ENCODE measurements around the gene LZTFL1.

Gene LZTFL1, protein sequence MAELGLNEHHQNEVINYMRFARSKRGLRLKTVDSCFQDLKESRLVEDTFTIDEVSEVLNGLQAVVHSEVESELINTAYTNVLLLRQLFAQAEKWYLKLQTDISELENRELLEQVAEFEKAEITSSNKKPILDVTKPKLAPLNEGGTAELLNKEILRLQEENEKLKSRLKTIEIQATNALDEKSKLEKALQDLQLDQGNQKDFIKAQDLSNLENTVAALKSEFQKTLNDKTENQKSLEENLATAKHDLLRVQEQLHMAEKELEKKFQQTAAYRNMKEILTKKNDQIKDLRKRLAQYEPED

DNA sequence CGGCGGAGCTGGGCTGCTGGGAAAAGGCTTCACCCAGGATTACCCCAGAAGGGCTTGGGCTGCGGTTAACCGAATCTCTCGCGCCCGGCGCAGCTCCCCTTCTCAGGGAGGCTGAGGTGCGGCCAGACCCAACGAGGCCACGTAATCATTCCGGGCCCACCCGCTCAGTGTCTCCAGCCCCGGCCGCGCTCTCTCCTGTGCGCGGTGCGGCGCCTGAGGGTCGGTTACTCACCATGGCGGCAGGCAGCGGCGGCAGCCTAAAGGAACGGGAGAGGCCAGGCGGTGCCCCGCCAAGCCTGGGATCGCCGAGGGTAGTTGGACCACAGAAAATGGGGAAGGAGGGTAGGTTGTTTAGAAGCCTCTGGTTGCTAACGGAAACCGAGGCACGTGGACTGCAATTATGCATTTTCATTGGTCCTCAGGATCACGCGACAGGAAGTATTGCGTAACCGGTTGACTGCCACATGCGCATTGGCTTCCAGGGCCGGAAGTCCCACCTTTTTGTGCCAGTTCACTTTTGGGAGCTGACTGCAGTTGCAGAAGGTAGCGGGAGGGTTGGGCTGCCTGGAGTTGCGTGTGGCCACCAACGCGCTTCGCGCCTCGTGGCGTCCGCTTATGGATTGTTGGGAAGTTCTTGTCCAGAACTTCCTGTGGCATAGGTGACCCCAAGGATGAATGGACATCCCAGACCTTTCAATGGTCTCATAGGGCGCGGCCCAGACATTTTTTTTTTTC is at the start of gene LZTFL1:
Gene LZTFL1 (minus strand): TSS at position 363 of the 735 bp plus-strand sequence. CDS start 128 bp downstream, at position 235.
- TF ChIP-seq GATA3 (IDR thresholded peaks at IDR 0.05; ENCODE audit: low read depth, low read length) (no peak), GATA2 (IDR thresholded peaks at IDR 0.05; ENCODE audit: low read depth, low read length) (no peak)

DNA sequence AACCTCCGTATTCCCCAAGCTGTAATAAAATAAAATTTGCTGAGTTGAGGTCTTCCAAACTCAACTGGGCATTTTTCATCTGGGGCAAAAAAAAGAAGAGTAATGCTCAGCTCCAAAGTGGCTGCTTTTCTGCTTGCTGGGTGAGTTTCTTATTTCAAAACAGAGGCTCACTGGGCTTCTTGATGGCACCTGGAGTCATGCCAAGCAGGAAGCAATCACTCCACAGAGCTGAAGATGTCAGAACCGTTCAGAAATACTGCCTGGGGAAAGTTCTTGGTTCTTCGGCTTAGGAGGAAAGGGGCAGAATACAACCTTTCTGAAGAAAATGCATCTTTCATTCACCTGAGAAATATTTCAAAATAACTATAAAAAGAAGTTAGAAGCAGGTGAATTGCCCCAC is 48.5 kb upstream of the LZTFL1 start:
- no peak for TF ChIP-seq GATA3 (IDR thresholded peaks at IDR 0.05; ENCODE audit: low read depth, low read length)
- TF ChIP-seq GATA2 (IDR thresholded peaks at IDR 0.05; ENCODE audit: low read depth, low read length), result no peak

DNA sequence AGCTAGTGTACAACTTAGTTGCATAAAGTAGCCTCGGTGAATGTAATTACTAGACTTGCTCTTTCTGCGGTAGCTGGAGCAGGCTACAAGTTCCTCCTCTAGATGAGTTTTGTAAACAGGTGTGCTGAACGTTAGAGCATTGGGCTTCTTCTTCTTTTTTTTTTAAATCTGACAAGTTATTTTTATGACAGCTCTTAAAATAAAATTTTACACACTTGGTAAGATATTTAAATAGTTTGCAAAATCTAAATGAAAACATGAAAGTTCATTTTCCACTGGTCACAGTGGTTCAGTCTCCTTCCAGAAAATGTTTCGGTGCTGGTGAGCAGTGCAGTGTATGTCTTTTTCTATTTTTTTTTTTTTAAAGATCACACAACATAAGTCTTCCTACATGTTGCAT is 47.4 kb upstream of the LZTFL1 start:
- TF ChIP-seq GATA3 (IDR thresholded peaks at IDR 0.05; ENCODE audit: low read depth, low read length) (no peak), GATA2 (IDR thresholded peaks at IDR 0.05; ENCODE audit: low read depth, low read length) (no peak)

DNA sequence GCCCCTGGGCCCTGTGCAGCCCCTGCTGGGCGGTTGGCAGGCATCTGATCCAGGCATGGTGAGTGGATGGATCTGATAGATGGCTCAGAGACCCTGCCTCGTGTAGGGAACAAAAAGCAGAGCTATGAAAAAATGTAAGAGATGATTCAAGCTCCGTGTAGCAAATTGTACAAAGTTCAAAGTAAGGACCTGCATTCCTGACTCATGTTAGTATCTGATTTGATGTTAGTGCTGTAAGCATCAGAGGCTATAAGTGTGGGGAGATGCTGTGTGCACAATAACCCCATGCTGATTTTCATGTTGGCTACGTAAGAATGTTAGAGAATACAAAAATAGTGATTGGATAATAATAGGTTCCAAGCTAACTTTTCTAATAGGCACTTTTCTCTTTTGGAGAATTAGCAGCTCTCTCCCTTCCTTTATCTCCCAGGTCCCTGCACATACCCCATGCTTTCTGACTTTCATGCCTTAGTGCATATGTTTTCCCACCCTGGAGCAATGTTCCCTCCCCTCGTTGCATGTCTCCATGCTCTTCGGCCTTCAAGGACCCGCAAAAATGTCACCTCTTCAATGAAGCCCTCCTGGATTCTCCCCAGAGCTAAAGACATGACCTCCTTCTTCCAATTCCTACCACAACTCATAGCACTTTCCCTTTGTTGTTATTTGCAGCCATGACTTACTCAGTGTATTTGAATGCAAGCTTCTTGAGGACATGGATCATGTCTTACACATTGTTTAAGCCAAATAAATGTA is 46.0 kb upstream of the LZTFL1 start:
- TF ChIP-seq GATA2 (IDR thresholded peaks at IDR 0.05; ENCODE audit: low read depth, low read length), result no peak

DNA sequence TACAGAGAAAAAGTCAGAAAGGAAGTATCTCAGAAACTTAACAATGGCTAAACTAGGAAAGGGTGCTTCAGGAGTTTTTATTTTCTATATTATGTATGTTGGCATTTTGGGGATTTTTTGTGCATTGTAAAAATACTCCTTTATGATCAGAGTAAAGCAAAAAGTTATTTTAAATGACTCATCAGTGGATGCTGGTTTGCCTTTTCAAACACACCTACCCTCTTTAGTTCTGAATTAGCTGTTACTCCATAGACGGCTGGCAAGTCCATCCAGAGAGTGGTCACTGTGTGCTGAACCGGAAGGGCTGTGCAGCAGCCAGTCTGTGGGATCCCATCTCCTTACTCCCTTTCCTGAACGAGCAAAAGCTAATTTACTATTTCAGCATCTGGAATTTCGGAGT is 45.4 kb upstream of the LZTFL1 start:
- TF ChIP-seq GATA2 (IDR thresholded peaks at IDR 0.05; ENCODE audit: low read depth, low read length) (no peak), GATA3 (IDR thresholded peaks at IDR 0.05; ENCODE audit: low read depth, low read length) (no peak)

DNA sequence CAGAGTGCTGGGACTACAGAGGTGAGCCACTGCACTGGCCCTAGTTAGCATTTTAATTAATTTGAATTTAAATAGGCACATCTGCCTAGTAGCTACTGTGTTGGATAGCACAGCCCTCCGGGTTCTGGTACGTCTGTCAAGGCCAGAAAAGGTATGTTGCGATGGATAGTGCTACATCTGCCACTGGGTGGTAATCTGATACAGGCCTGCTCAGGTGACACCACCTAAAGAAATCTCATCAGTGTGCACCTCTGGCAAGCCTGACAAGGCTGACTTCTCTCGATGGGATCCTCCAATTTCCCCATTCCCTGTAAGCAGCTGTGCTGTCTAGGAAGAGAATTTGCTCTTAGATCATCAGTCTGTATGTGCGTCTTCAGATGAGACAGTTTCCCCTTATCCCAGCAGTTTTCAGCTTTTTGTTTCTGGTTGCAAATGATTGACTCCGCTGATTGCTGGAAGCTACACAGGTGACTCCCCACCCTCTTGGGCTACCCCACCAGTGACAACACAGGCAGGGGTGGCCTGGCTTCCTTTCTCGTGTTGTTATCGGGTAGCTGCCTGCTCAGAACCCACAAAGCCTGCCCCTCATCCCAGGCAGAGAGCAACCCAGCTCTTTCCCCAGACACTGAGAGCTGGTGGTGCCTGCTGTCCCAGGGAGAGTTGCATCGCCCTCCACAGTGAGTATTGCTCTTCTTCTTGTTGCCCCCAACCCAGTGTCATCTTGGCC is 44.2 kb upstream of the LZTFL1 start, which contains the start of gene CCR9:
Gene CCR9 (plus strand): TSS at position 565 of the 727 bp plus-strand sequence. CDS start 8,391 bp downstream, outside the sequence.
- TF ChIP-seq GATA3 (IDR thresholded peaks at IDR 0.05; ENCODE audit: low read depth, low read length) (no peak), GATA2 (IDR thresholded peaks at IDR 0.05; ENCODE audit: low read depth, low read length) (no peak)

DNA sequence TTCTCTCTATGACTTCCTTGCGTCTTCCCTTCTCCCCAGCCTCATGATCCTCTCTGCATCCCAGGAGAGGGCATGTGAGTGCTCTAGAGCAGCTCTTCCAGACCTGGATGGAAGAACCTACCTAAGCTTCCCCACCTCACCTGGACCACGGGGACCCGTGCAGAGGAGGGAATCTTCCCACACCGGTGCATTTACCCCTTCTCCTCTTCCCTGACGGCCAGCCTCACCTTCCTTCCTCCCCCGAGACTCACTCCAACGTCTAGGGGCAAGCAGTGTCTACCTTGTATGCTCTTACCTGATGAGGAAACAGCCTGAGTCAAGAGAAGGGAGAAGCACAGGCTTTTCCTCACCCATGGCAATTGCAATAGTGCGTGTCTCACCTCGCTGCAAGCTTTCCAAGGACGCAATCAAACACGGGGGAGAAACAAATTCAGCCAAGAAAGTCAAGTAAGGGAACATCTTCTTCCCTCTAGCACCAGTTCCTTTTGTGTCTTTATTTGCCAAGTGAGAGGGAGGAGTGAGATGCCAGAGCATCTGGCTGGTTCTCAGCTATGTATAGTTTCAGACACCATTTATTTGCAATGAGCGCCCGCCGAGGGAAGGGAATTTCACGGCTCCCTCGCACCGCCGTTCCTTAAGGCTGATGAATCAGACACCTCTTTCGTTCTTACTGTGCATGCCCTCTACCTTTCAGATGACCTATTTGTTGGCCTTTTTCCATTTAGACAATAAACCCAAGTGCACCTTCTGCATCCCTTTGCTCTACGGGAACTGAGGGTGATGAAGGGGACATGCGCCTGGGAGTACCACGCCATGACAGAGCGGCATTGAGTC is 42.7 kb upstream of the LZTFL1 start:
- TF ChIP-seq GATA3 (IDR thresholded peaks at IDR 0.05; ENCODE audit: low read depth, low read length) (no peak), GATA2 (IDR thresholded peaks at IDR 0.05; ENCODE audit: low read depth, low read length) (no peak)

DNA sequence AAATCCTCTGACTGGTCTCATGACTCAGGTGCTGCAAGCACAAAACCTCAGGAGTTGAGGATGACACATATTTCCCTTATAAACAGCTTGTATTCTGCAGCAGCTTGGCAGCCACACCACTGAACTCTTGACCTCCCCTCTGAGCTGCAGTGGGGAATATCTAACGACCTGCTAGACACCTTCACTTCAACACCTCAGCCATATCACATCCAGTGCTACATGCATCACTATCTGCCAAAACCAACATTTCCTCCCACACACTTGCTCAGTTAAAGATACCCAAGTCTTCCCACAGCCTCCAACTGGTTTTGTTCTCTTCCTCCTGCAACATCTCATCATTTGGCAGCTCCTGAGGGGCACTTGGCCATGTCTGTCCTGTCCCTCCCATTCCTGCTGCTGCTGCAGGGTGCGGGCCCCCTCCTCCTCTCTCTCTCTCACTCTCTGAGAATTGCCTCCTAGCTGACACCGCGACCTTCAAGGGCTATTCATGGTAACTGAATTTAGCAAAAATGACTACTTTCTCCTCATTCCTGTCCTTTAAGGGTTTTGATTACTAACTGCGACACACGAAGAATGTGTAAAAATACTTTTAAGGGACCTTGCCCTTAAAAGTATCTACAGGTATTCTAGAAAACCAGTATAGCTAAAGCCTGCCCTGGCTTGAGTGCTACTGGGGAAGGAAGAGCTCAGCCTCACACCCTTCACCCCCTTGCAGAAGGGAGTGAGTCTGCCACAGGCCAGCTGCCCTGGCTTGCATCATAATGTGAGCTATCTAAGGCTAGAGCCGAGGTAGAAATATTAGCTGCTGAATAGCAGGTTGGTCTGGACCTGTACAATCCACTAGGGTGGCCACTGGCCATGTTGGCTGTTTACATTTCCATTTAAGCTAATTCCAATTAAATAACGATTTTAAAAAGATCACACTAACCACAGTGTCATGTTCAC is 39.4 kb upstream of the LZTFL1 start:
- no peak for TF ChIP-seq GATA2 (IDR thresholded peaks at IDR 0.05; ENCODE audit: low read depth, low read length)
- no peak for TF ChIP-seq GATA3 (IDR thresholded peaks at IDR 0.05; ENCODE audit: low read depth, low read length)

DNA sequence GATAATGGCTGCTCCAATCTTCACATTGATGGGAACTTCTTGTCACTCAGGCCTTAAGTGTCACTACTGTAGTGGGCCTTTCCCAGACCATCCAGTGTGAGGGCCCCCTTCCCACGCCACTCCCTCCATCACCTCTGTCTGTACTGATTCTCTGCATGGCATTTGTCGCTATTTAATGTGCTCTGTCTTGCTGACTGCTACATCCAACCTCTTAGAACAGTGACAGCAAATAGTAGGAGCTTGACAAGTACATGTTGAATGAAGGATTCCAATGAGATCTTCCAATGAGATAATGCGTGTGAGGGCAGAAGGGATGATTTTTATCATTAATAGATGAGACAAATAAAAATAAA is 38.8 kb upstream of the LZTFL1 start:
- TF ChIP-seq GATA3 (IDR thresholded peaks at IDR 0.05; ENCODE audit: low read depth, low read length) (no peak), GATA2 (IDR thresholded peaks at IDR 0.05; ENCODE audit: low read depth, low read length) (no peak)

DNA sequence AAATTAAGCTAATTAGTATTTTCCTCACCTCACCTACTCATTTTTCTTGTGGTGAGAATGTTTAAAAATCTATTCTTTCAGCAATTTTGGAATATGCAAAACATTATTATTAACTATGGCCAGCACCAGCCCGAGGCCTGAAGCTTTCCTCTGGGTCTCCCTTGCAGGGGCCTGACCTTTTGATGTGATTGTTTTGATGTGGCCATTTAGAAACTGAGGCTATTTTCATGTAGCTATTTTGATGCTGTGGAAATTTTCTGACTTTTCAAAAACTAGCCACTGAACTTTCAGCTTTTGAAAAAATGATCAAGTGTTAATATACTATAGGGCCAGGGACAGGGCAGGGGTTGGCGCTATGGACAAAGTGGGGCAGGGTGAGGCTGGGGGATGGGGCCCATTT is 36.2 kb upstream of the LZTFL1 start:
- no peak for TF ChIP-seq GATA3 (IDR thresholded peaks at IDR 0.05; ENCODE audit: low read depth, low read length)
- no peak for TF ChIP-seq GATA2 (IDR thresholded peaks at IDR 0.05; ENCODE audit: low read depth, low read length)

DNA sequence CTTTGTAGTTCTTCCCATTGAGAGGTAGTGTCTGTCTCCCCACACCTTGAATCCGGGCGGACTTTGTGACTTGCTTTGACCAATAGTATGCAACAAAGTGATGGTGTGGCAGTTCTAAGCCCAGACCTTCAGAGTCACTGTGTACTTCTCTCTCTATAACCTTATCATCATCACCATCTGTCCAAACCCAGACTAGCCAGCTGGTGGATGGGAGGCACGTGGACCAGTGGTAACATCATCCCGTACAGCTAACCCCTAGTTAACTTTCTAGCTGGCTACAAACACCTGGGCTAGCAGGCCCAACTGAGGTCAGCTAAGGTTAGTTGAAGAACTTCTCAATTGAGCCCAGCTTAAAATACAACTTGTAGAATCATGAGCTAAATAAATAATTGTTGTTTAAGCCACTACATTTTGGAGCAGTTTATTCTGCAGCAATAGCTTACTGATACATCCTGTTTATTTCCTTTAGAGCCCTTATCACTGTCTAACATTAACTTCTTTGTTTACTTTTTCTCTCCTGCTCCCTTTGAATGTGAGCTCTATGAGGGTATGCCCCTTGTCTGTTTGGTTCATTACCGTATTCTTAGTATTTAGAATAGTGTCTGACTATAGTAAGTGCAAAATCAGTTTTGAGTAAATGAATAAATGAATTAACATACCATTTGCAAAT is 32.9 kb upstream of the LZTFL1 start:
- TF ChIP-seq GATA3 (IDR thresholded peaks at IDR 0.05; ENCODE audit: low read depth, low read length) (no peak), GATA2 (IDR thresholded peaks at IDR 0.05; ENCODE audit: low read depth, low read length) (no peak)

DNA sequence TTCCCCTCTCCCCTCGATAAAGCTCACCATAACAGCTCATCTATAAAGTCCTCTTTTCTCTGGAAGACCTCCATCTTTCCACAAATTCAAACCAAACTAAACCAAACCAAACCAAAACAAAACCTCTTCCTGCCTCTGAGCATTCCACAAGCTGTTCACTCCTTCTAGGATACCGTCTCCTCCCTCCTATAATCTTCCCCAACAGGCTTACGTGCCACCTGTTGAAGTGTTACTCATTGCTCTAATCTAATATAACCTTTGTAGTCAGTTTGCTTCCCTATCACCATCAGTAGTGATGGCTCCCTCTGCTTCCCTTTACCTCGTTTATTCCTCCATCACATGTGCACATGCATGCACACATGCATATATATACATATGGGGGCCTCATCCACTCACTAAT is 31.7 kb upstream of the LZTFL1 start:
- TF ChIP-seq GATA2 (IDR thresholded peaks at IDR 0.05; ENCODE audit: low read depth, low read length), result no peak
- TF ChIP-seq GATA3 (IDR thresholded peaks at IDR 0.05; ENCODE audit: low read depth, low read length), result no peak

Data from SH-SY5Y (cell line).